Liver (tissue), 3 donors: ENCODE results near the gene TSHR.

Experiments
- FOXA1 ChIP-seq: IDR thresholded peaks from 2 replicates; pipeline ENCODE4 v1.6.1; 2016; ENCODE audit warnings: antibody characterized with exemption
- HNF4A ChIP-seq, 2 donors: conservative IDR thresholded peaks; 2 replicates each; pipeline ENCODE4 v1.6.1; 2016; ENCODE audit warnings: antibody characterized with exemption in 2 of 2, mild to moderate bottlenecking in 2 of 2
- JUND ChIP-seq, 2 donors: IDR thresholded peaks; 2 replicates each; pipeline ENCODE4 v1.6.1; 2016; ENCODE audit warnings: antibody characterized with exemption in 2 of 2
- NR2F2 ChIP-seq: IDR thresholded peaks from 2 replicates; pipeline ENCODE4 v1.6.1; 2016; ENCODE audit warnings: antibody characterized with exemption
- RAD21 ChIP-seq, 2 donors: IDR thresholded peaks; 2 replicates each; pipeline ENCODE4 v1.6.1; 2016; ENCODE audit warnings: antibody characterized with exemption in 2 of 2, mild to moderate bottlenecking in 2 of 2
- RXRA ChIP-seq, 2 donors: IDR thresholded peaks; 2 replicates each; pipeline ENCODE4 v1.6.1; 2017 to 2018; ENCODE audit warnings: antibody characterized with exemption in 2 of 2, mild to moderate bottlenecking in 1 of 2
- SP1 ChIP-seq: IDR thresholded peaks from 2 replicates; pipeline ENCODE4 v1.6.1; 2018; ENCODE audit warnings: antibody characterized with exemption, mild to moderate bottlenecking
- TAF1 ChIP-seq: conservative IDR thresholded peaks from 2 replicates; pipeline ENCODE4 v1.6.1; 2016; ENCODE audit warnings: antibody characterized with exemption, mild to moderate bottlenecking
- YY1 ChIP-seq: IDR thresholded peaks from 2 replicates; pipeline ENCODE4 v1.6.1; 2016; ENCODE audit warnings: antibody characterized with exemption, mild to moderate bottlenecking
- TF ChIP-seq, protein P1 (sequence below): fragments of 150-350 bp; IDR thresholded peaks from 2 replicates; pipeline ENCODE4 v1.5.1; 2017; ENCODE audit warnings: improper control_type of control experiment, low read depth, low read length; ENCODE audit not compliant: missing input control
- TF ChIP-seq, protein P2 (sequence below): IDR thresholded peaks from 2 replicates; pipeline ENCODE4 v1.6.1; 2016; ENCODE audit warnings: antibody characterized with exemption
- TF ChIP-seq, protein P3 (sequence below): IDR thresholded peaks from 2 replicates; pipeline ENCODE4 v1.6.1; 2016; ENCODE audit warnings: antibody characterized with exemption, mild to moderate bottlenecking
- TF ChIP-seq, protein P4 (sequence below): IDR thresholded peaks from 2 replicates; pipeline ENCODE4 v1.6.1; 2016; ENCODE audit warnings: antibody characterized with exemption
- donor health status: healthy.
- donor health status: healthy.

DNA sequence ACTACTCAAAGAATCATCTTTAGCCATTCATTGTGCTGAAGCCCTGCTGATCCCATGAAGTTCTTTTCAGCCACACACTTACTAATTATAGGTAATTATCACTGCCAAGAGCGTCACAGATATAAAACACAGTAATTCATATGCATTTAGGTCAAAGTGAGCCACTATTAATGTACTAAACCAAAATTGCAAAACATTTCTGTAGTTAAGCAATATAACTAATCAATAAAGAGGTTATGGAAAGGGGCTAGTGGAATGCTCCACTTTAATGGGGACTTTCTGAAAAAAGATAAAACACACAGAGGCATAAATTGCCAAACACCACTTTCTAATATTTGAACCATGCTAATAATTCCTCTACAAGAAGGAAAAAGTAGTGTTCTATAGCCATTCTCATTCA, 7.1 kb upstream of the TSHR start:
- TF ChIP-seq TAF1: no peak
- TF ChIP-seq, protein P1, sequence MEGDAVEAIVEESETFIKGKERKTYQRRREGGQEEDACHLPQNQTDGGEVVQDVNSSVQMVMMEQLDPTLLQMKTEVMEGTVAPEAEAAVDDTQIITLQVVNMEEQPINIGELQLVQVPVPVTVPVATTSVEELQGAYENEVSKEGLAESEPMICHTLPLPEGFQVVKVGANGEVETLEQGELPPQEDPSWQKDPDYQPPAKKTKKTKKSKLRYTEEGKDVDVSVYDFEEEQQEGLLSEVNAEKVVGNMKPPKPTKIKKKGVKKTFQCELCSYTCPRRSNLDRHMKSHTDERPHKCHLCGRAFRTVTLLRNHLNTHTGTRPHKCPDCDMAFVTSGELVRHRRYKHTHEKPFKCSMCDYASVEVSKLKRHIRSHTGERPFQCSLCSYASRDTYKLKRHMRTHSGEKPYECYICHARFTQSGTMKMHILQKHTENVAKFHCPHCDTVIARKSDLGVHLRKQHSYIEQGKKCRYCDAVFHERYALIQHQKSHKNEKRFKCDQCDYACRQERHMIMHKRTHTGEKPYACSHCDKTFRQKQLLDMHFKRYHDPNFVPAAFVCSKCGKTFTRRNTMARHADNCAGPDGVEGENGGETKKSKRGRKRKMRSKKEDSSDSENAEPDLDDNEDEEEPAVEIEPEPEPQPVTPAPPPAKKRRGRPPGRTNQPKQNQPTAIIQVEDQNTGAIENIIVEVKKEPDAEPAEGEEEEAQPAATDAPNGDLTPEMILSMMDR: no peak
- TF ChIP-seq NR2F2: no peak
- TF ChIP-seq, protein P2, sequence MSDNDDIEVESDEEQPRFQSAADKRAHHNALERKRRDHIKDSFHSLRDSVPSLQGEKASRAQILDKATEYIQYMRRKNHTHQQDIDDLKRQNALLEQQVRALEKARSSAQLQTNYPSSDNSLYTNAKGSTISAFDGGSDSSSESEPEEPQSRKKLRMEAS: no peak
- no peak for TF ChIP-seq SP1
- TF ChIP-seq, protein P3, sequence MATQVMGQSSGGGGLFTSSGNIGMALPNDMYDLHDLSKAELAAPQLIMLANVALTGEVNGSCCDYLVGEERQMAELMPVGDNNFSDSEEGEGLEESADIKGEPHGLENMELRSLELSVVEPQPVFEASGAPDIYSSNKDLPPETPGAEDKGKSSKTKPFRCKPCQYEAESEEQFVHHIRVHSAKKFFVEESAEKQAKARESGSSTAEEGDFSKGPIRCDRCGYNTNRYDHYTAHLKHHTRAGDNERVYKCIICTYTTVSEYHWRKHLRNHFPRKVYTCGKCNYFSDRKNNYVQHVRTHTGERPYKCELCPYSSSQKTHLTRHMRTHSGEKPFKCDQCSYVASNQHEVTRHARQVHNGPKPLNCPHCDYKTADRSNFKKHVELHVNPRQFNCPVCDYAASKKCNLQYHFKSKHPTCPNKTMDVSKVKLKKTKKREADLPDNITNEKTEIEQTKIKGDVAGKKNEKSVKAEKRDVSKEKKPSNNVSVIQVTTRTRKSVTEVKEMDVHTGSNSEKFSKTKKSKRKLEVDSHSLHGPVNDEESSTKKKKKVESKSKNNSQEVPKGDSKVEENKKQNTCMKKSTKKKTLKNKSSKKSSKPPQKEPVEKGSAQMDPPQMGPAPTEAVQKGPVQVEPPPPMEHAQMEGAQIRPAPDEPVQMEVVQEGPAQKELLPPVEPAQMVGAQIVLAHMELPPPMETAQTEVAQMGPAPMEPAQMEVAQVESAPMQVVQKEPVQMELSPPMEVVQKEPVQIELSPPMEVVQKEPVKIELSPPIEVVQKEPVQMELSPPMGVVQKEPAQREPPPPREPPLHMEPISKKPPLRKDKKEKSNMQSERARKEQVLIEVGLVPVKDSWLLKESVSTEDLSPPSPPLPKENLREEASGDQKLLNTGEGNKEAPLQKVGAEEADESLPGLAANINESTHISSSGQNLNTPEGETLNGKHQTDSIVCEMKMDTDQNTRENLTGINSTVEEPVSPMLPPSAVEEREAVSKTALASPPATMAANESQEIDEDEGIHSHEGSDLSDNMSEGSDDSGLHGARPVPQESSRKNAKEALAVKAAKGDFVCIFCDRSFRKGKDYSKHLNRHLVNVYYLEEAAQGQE: no peak
- TF ChIP-seq FOXA1: no peak
- TF ChIP-seq RXRA (IDR thresholded peaks at IDR 0.05): peak; percentile 13 to 21
- no peak for TF ChIP-seq RAD21 (IDR thresholded peaks at IDR 0.05)
- peak; percentile 15 for TF ChIP-seq YY1
- TF ChIP-seq JUND (IDR thresholded peaks at IDR 0.05): no peak
- TF ChIP-seq, protein P4, sequence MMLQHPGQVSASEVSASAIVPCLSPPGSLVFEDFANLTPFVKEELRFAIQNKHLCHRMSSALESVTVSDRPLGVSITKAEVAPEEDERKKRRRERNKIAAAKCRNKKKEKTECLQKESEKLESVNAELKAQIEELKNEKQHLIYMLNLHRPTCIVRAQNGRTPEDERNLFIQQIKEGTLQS: no peak
- TF ChIP-seq HNF4A (conservative IDR thresholded peaks at IDR 0.05): peak in 1 of 2 donors; percentile 19
